AG09319 (cell line): ENCODE data around the gene RSL24D1.

Experiments used
- DNase-seq: peaks from one replicate; pipeline ENCODE4 v3.0.0-alpha.2; 2010; ENCODE audit warnings: low read depth; ENCODE audit errors: extremely low read depth
- TF ChIP-seq, protein P1 (sequence below): IDR thresholded peaks from 2 replicates; pipeline ENCODE4 v1.5.1; 2011; ENCODE audit warnings: low read depth, mild to moderate bottlenecking, inconsistent platforms, low read length, moderate library complexity

The RSL24D1 gene

GRCh38 chr15:55238877-55239276 is 42.1 kb upstream of the RSL24D1 start:
- TF ChIP-seq, protein P1, sequence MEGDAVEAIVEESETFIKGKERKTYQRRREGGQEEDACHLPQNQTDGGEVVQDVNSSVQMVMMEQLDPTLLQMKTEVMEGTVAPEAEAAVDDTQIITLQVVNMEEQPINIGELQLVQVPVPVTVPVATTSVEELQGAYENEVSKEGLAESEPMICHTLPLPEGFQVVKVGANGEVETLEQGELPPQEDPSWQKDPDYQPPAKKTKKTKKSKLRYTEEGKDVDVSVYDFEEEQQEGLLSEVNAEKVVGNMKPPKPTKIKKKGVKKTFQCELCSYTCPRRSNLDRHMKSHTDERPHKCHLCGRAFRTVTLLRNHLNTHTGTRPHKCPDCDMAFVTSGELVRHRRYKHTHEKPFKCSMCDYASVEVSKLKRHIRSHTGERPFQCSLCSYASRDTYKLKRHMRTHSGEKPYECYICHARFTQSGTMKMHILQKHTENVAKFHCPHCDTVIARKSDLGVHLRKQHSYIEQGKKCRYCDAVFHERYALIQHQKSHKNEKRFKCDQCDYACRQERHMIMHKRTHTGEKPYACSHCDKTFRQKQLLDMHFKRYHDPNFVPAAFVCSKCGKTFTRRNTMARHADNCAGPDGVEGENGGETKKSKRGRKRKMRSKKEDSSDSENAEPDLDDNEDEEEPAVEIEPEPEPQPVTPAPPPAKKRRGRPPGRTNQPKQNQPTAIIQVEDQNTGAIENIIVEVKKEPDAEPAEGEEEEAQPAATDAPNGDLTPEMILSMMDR: no peak
- DNase-seq: no peak

GRCh38 chr15:55237219-55238130 is 40.7 kb upstream of the RSL24D1 start:
- TF ChIP-seq, protein P1: no peak

DNA sequence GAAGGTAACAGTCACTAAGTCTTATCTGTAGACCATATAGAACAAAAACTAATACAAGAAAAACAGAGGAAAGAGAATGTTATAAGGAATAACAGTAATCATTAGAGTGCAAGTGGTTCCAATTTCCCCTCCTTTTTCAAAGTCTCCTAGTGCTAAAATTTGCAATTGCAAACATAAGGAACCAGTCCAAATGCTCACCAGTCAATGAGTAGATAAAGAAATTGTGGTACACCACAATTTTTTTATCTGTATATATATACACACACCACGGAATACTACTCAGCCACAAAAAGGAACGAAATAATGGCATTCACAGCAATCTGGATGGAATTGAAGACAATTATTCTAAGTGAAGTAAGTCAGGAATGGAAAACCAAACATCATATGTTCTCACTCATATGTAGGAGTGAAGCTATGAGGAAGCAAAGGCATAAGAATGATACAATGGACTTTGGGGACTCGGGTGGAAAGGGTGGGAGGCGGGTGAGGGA is 38.9 kb upstream of the RSL24D1 start:
- DNase-seq: no peak
- TF ChIP-seq, protein P1: no peak

More at GRCh38 chr15:55237219-55238130, 40.7 kb upstream of the RSL24D1 start:
- DNase-seq: no peak

DNA sequence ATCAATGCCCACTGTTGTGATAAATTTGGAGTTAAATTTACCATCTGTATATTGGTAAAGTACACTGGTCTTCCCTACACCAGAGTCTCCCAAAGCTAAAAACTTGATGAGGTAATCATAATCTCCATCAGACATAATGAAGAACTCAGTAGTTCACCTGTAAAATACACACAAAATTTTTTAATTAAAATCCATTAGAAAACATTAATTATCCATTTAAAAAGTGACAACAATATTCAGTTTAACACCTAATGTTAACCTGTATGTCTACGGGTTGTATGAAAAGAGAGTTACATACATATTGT is 38.0 kb upstream of the RSL24D1 start:
- no peak for DNase-seq
- TF ChIP-seq, protein P1: no peak

DNA sequence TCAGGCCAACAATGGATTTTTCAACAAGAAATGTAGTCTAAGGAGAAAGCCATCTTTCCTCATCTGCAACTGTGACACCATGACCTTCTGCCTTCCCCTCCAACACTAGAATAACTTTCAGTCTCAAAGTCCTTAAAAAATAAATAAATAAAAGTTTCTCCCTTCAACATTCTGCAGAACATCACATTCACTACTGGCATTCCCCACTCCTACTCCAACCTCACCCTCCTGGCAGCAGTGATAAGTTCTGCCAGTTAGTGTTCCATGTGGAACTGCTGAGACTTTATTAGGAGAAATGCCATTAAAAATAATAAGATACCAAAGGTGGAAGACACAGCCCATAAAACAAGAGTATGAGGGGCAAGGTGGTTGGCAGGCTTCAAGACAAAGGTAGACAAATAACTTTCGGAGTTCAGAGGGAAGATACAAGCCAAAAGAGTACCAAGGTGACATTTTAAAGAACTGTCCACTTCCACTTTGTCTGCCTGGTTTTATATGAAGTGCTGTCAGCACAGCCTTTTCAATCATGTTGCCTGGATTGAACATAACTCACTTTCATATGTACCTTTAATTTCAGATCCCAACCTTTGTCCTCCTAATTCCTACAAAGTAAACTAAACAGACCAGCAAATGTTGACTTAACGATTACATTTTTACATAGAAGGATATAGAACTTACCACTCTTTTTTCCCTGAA is 37.5 kb upstream of the RSL24D1 start:
- TF ChIP-seq, protein P1: no peak
- DNase-seq: no peak

- TF ChIP-seq, protein P1: no peak
- no peak for DNase-seq
These were observed 34.7 kb upstream of the RSL24D1 start for GRCh38 chr15:55231455-55231854.

DNA sequence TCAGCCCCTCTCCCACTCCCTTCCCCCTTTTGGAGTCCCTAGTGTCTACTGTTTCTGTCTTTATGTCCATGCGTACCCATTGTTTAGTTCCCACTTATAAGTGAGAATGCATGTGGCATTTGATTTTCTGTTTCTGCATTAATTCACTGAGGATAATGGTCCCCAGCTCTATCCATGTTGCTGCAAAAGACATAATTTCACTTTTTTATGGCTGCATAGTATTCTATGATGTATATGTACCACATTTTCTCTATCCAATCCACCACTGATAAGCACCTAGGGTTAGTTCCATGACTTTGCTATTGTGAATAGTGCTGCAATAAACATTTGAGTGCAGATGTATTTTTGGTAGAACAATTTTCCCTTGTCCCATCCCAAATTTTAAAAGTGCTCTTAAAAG is 34.2 kb upstream of the RSL24D1 start:
- TF ChIP-seq, protein P1: no peak
- DNase-seq: no peak
